Uterus (tissue), 4 donors: ENCODE data around the gene ADAMTS9. TPM values are rescaled to one million over a fixed set of nuclear protein-coding genes. Genes with fewer than 3 reads are reported as not detected.
A peak's percentile ranks its signal among the peaks of the same experiment; 100 is the strongest.

Source experiments
- DNase-seq, 2 donors: peaks; one replicate each; pipeline ENCODE4 v3.0.0-alpha.2; 2019 to 2020
- H3K27ac ChIP-seq, 2 donors: fragments of 200-600 bp; sonication (generic); 1 replicate in 1 of 2; 2 replicates in 1 of 2; pipeline ENCODE4 v1.5.1; 2016 to 2018
- H3K27me3 ChIP-seq, 2 donors: fragments of 200-600 bp; sonication (generic); one replicate each; pipeline ENCODE4 v1.5.1; 2018 to 2019; ENCODE audit warnings: control low read depth in 1 of 2
- H3K36me3 ChIP-seq, 2 donors: fragments of 200-600 bp; sonication (generic); one replicate each; pipeline ENCODE4 v1.5.1; 2019; ENCODE audit warnings: control low read depth in 1 of 2
- H3K4me1 ChIP-seq, 2 donors: fragments of 200-600 bp; sonication (generic); one replicate each; pipeline ENCODE4 v1.5.1; 2018 to 2019; ENCODE audit warnings: control low read depth in 1 of 2
- H3K4me3 ChIP-seq, 2 donors: fragments of 200-600 bp; sonication (generic); 1 replicate in 1 of 2; 2 replicates in 1 of 2; pipeline ENCODE4 v1.5.1; 2018 to 2019; ENCODE audit warnings: mild to moderate bottlenecking in 1 of 2
- H3K9me3 ChIP-seq, 2 donors: fragments of 200-600 bp; sonication (generic); one replicate each; pipeline ENCODE4 v1.5.1; 2019; ENCODE audit warnings: control low read depth in 1 of 2
- POLR2A ChIP-seq, 2 donors: fragments of 450-650 bp; IDR thresholded peaks; one replicate each; pipeline ENCODE4 v1.6.1; 2016; ENCODE audit warnings: antibody characterized with exemption in 2 of 2, mild to moderate bottlenecking in 1 of 2, moderate library complexity in 1 of 2
- intact Hi-C: fragments of 100-400 bp; cut with DNase I; formaldehyde crosslinking; loops from one replicate; pipeline ENCODE4 v1.15.1; 2023; ENCODE audit warnings: low total_unique reads
- total RNA-seq, 4 donors: library from RNA; depleted of rRNA in 3 of 4; stranded (reverse); fragments of >200 nt in 3 of 4; gene quantifications; one replicate each; pipeline versions ENCODE4 v1.1.0 to v1.2.4, GENCODE V29; 2014 to 2023
- TF ChIP-seq, protein P1 (sequence below), 4 experiments: fragments of 200-600 bp in 2 of 4; fragments of 450-650 bp in 2 of 4; sonication (generic) in 2 of 4; IDR thresholded peaks; one replicate each; pipeline ENCODE4 v1.5.1; 2016 to 2019; ENCODE audit warnings: antibody characterized with exemption in 4 of 4, mild to moderate bottlenecking in 2 of 4, moderate library complexity in 1 of 4
- donor health status: DM: yes; HTN: yes; CAD: no.

Gene ADAMTS9
- total RNA-seq, 4 donors from 2014 or later: 17.4 to 197 (median 160) TPM

DNA sequence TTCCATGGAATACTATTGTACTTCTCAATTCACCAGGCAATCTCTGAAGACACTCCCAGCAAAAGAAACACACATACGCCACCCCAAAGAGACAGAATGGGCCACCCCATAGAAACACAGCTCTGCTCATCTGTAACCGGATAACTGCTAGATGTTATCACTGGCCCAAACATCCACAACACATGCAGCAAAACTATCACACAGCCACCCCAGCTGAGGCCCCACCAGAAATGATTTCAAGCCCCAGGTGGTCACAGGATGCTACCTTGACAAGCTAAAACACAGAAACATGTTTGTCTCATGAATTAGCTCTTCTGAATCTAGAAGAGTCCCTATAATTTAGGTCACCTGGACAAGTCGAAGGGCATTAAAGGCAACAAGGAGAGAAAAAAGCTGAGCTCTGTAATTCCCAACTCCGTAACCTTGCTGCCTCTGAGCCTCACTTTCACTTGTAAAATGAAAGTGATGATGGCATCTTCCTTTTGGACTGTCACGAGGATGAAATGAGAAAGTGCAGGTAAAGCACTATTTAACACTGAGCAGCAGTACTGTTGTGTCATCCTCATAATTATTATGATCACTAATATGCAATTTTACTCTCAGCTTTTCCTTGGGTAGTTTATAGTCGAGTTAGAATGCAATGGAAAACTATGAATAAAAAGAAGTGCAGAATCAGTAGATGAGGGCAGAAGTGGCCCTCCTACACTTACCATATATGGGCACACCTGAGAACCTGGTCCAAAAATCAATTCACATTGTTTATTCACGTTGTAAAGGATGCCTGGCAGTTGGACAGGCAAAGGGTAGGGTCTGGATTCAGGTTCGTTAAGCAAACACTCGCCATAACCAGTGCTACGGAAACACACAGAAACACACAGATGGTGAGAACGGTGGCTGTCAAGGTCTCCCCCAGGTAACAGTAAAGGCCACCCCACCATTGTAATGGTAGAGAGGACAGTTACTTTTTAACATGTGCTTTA lies 38.6 kb downstream of the ADAMTS9 start:
- H3K4me1 ChIP-seq: peaks cover 0 to 10% of the 10 kb centered on the region in 2 donors
- TF ChIP-seq, protein P1, sequence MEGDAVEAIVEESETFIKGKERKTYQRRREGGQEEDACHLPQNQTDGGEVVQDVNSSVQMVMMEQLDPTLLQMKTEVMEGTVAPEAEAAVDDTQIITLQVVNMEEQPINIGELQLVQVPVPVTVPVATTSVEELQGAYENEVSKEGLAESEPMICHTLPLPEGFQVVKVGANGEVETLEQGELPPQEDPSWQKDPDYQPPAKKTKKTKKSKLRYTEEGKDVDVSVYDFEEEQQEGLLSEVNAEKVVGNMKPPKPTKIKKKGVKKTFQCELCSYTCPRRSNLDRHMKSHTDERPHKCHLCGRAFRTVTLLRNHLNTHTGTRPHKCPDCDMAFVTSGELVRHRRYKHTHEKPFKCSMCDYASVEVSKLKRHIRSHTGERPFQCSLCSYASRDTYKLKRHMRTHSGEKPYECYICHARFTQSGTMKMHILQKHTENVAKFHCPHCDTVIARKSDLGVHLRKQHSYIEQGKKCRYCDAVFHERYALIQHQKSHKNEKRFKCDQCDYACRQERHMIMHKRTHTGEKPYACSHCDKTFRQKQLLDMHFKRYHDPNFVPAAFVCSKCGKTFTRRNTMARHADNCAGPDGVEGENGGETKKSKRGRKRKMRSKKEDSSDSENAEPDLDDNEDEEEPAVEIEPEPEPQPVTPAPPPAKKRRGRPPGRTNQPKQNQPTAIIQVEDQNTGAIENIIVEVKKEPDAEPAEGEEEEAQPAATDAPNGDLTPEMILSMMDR (IDR thresholded peaks at IDR 0.05): no peak
- no peak for TF ChIP-seq POLR2A (IDR thresholded peaks at IDR 0.05)
- intact Hi-C loops: no loop called here
- H3K4me3 ChIP-seq: no peak overlapping the region
- H3K27me3 ChIP-seq: no peaks in the 10 kb centered on the region
- no peaks in the 10 kb centered on the region for H3K9me3 ChIP-seq
- no peak for DNase-seq
- H3K27ac ChIP-seq: peak overlapping the region in 1 of 2 donors; percentile 71
- H3K36me3 ChIP-seq: no peaks in the 10 kb centered on the region

DNA sequence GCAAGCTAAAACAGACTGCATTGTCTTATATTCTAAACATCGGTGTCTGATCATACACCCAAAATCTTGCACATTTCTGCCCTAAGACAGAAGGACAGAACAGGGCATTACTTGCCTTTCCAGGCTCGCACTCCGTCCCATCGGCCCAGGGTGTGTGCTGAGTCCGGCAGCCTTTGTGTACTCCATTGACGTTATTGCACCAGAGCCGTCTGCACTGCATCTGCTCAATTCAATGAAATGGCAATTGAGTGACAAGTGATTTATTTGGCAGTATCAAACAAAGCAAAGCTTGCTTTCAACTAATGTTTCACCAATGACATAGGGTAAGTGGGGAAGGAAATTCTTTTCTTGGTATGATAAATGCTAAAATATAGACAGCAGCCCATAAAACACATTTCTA lies 40.0 kb downstream of the ADAMTS9 start:
- H3K4me1 ChIP-seq: peaks cover 0 to 10% of the 10 kb centered on the region in 2 donors
- no peak overlapping the region for H3K4me3 ChIP-seq
- intact Hi-C loops: no loop called here
- DNase-seq: no peak
- no peaks in the 10 kb centered on the region for H3K27me3 ChIP-seq
- H3K9me3 ChIP-seq: no peaks in the 10 kb centered on the region
- no peak for TF ChIP-seq POLR2A (IDR thresholded peaks at IDR 0.05)
- TF ChIP-seq, protein P1 (IDR thresholded peaks at IDR 0.05): no peak
- H3K36me3 ChIP-seq: no peaks in the 10 kb centered on the region
- H3K27ac ChIP-seq: no peak overlapping the region

DNA sequence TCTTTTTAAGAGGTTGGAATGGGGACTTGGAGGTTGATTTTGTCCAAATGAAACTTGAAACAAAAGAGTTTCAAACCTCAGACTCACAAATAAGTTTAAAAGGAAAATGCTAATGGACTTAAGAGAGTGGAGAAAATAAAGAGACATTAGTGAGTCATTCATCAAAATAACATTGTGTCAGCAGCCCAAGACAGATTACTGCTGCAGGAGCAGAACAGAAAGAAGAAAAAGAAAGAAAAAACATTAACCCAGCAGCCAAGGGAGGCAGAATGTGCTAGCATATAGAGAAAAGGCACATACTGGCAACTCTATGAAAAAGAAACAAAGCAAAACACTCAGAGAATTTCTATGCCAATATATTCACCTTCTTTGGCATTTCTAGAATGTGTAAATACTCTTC lies 42.6 kb downstream of the ADAMTS9 start:
- Histone ChIP-seq H3K36me3 (no peaks in the 10 kb centered on the region), H3K4me1 (no peaks in the 10 kb centered on the region), H3K9me3 (no peaks in the 10 kb centered on the region), H3K27ac (peak overlapping the region in 1 of 2 donors; percentile 18), H3K27me3 (no peaks in the 10 kb centered on the region), H3K4me3 (no peak overlapping the region)
- DNase-seq: no peak
- intact Hi-C loops: no loop called here
- TF ChIP-seq, protein P1 (IDR thresholded peaks at IDR 0.05): no peak
- TF ChIP-seq POLR2A (IDR thresholded peaks at IDR 0.05): no peak

DNA sequence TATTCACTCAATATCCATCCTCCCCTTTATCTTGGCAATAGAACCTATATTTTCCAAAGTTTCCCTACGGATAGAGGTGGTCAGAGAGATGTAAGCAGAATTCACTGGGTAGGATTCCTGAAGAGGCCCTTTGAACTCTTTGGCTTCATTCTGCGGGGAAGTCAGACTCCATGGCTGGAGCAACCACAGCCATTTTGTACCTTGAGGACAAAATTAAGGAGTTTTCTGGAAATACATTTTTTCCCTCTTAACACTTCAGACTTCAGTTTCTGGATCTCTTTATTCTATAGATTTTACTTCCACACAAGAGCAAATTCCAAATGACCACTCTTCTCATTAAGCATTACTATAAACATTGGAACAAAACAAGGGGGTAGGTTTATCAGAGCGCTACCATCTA lies 43.3 kb downstream of the ADAMTS9 start:
- Histone ChIP-seq H3K27me3 (no peaks in the 10 kb centered on the region), H3K4me1 (no peaks in the 10 kb centered on the region), H3K4me3 (no peak overlapping the region), H3K9me3 (no peaks in the 10 kb centered on the region), H3K36me3 (no peaks in the 10 kb centered on the region), H3K27ac (no peak overlapping the region)
- no peak for DNase-seq
- intact Hi-C loops: no loop called here
- TF ChIP-seq POLR2A (IDR thresholded peaks at IDR 0.05): no peak
- TF ChIP-seq, protein P1 (IDR thresholded peaks at IDR 0.05): no peak
